ENCODE data around the gene BSN.

DNA sequence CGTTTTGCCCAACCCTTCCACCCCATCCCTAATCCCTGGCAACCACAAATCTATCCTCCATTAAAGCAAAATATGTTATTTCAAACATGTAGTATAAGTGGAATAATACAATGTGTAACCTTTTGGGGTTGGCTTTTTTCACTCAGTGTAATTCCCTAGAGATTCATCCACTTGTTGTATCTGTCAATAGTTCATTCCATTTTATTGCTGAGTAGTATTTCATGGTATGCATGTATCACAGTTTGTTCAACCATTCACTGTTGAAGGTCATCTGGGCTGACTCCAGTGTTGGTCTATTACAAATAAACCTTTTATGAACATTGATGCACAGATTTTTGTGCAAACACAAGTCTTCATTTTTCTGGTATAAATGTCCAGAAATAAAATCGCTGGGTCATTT is 38.8 kb downstream of the BSN start:
- TF ChIP-seq BCL11A (tag by site-specific recombination; IDR thresholded peaks at IDR 0.05; ENCODE audit: low read depth) (no peak), ZNF133 (tag by site-specific recombination; IDR thresholded peaks at IDR 0.05) (no peak), ZBTB26 (tag by site-specific recombination; optimal IDR thresholded peaks at IDR 0.05) (no peak), ZNF24 (tag by site-specific recombination; IDR thresholded peaks at IDR 0.05) (no peak), ATF2 (tag by site-specific recombination; IDR thresholded peaks at IDR 0.05; ENCODE audit: low read depth) (no peak), TCF7L2 (IDR thresholded peaks at IDR 0.05; ENCODE audit: borderline replicate concordance, low read depth, low read length) (no peak)
- TF ChIP-seq, protein P1, sequence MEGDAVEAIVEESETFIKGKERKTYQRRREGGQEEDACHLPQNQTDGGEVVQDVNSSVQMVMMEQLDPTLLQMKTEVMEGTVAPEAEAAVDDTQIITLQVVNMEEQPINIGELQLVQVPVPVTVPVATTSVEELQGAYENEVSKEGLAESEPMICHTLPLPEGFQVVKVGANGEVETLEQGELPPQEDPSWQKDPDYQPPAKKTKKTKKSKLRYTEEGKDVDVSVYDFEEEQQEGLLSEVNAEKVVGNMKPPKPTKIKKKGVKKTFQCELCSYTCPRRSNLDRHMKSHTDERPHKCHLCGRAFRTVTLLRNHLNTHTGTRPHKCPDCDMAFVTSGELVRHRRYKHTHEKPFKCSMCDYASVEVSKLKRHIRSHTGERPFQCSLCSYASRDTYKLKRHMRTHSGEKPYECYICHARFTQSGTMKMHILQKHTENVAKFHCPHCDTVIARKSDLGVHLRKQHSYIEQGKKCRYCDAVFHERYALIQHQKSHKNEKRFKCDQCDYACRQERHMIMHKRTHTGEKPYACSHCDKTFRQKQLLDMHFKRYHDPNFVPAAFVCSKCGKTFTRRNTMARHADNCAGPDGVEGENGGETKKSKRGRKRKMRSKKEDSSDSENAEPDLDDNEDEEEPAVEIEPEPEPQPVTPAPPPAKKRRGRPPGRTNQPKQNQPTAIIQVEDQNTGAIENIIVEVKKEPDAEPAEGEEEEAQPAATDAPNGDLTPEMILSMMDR (tag by site-specific recombination; IDR thresholded peaks at IDR 0.05), result no peak
- TF ChIP-seq, protein P2, sequence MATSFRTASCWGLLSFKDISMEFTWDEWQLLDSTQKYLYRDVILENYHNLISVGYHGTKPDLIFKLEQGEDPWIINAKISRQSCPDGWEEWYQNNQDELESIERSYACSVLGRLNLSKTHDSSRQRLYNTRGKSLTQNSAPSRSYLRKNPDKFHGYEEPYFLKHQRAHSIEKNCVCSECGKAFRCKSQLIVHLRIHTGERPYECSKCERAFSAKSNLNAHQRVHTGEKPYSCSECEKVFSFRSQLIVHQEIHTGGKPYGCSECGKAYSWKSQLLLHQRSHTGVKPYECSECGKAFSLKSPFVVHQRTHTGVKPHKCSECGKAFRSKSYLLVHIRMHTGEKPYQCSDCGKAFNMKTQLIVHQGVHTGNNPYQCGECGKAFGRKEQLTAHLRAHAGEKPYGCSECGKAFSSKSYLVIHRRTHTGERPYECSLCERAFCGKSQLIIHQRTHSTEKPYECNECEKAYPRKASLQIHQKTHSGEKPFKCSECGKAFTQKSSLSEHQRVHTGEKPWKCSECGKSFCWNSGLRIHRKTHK (tag by site-specific recombination; IDR thresholded peaks at IDR 0.05), result no peak
